HUDEP-2 (cell line): ENCODE results near the gene KCNQ5.
"Not testable (repeated sequence)": the region's sequence is repeated elsewhere in the genome, so short reads cannot be mapped to it uniquely, and the experiment has no call there.

Source experiments
- DNase-seq, 76 experiments: peaks; one replicate each; lab custom pipeline; 2025; ENCODE audit not compliant: unreplicated experiment in 76 of 76; lab: John Stamatoyannopoulos, UW

KCNQ5 gene

GRCh38 chr6:72876256-72876655 is 254.4 kb downstream of the KCNQ5 start:
- no peak for DNase-seq

- DNase-seq, result no peak
These were observed 264.3 kb downstream of the KCNQ5 start for GRCh38 chr6:72886170-72886569.

GRCh38 chr6:72890233-72890632 is 268.4 kb downstream of the KCNQ5 start:
- no peak for DNase-seq

- no peak for DNase-seq
These were observed 268.8 kb downstream of the KCNQ5 start for GRCh38 chr6:72890671-72891070.

- DNase-seq, result no peak
These were observed 271.0 kb downstream of the KCNQ5 start for GRCh38 chr6:72892901-72893300.

- no peak for DNase-seq
These were observed 272.2 kb downstream of the KCNQ5 start for GRCh38 chr6:72894091-72894490.

- DNase-seq, result not testable (repeated sequence)
These were observed 276.4 kb downstream of the KCNQ5 start for GRCh38 chr6:72898313-72898712.

GRCh38 chr6:72905705-72906478 is 284.0 kb downstream of the KCNQ5 start:
- peak in 1 of 76 experiments; percentile 3 for DNase-seq

GRCh38 chr6:72911463-72912155 is 289.7 kb downstream of the KCNQ5 start:
- peak in 9 of 76 experiments; percentile 6 to 48 (median 15) for DNase-seq

- peak in 1 of 76 experiments; percentile 16 for DNase-seq
These were observed 291.9 kb downstream of the KCNQ5 start for GRCh38 chr6:72913797-72914196.

- DNase-seq, result no peak
These were observed 294.4 kb downstream of the KCNQ5 start for GRCh38 chr6:72916298-72916697.

- DNase-seq, result no peak
These were observed 295.0 kb downstream of the KCNQ5 start for GRCh38 chr6:72916906-72917305.

- DNase-seq, result no peak
These were observed 300.5 kb downstream of the KCNQ5 start for GRCh38 chr6:72922401-72922800.

- no peak for DNase-seq
These were observed 303.3 kb downstream of the KCNQ5 start for GRCh38 chr6:72925136-72925535.

- no peak for DNase-seq
These were observed 308.8 kb downstream of the KCNQ5 start for GRCh38 chr6:72930556-72931132.

GRCh38 chr6:72931325-72931887 is 309.5 kb downstream of the KCNQ5 start:
- DNase-seq, result no peak

GRCh38 chr6:72933233-72933632 is 311.4 kb downstream of the KCNQ5 start:
- no peak for DNase-seq

- no peak for DNase-seq
These were observed 315.1 kb downstream of the KCNQ5 start for GRCh38 chr6:72936766-72937559.

GRCh38 chr6:72938104-72938503 is 316.2 kb downstream of the KCNQ5 start:
- DNase-seq, result no peak

- DNase-seq, result no peak
These were observed 317.1 kb downstream of the KCNQ5 start for GRCh38 chr6:72939004-72939403.

GRCh38 chr6:72940265-72940664 is 318.4 kb downstream of the KCNQ5 start:
- no peak for DNase-seq
